SIG-M5 treated with dmso at 0.1 percent for 504 hours (cell line): ENCODE data around the gene NAALADL2.
"Not testable (repeated sequence)": the region's sequence is repeated elsewhere in the genome, so short reads cannot be mapped to it uniquely, and the experiment has no call there.

Experiments used
- DNase-seq: peaks from one replicate; lab custom pipeline; 2025; ENCODE audit not compliant: unreplicated experiment; lab: John Stamatoyannopoulos, UW

NAALADL2 gene

DNA sequence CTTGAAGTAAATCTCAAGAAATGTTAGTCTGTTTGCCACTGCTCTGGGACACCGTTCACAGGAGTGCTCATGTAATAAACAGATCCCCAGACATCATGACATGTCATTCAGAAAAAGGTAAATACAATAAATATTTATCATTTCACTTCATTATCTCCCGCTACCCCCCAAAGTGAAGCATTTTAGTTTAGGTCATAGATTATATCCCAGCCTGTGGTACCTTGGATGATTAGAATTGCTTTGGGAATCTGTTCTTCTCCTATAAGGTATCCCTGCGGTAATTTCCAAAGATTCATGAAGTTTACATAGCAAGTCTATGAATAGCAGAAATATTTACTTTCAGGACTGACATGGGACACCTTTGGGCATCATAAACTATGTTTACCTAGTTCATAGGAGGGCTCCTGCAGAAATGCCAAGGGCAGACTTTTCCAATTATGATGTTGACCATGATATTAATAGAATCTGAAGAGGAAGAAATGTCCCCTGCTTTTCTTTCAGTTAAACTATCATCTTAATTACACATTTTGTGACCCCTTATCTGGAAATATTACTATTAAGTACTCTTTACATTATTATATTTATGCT lies 268.0 kb downstream of the NAALADL2 start:
- DNase-seq = no peak

DNA sequence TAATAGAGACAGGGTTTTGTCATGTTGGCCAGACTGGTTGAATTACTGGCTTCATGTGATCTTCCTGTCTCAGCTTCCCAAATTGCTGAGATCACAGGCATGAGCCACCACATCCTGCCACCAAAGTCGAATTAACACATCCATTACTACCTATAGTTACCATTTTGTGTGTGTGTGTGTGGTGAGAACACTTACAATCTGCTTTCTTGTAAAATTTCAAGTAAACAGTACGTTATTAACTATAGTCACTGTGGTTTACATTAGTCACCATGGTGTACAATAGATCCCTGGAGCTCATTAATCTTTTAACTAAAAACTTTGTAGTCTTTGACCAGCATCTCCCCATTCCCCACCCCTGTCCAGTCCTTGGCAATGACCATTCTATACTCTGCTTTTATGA lies 270.0 kb downstream of the NAALADL2 start:
- no peak for DNase-seq

DNA sequence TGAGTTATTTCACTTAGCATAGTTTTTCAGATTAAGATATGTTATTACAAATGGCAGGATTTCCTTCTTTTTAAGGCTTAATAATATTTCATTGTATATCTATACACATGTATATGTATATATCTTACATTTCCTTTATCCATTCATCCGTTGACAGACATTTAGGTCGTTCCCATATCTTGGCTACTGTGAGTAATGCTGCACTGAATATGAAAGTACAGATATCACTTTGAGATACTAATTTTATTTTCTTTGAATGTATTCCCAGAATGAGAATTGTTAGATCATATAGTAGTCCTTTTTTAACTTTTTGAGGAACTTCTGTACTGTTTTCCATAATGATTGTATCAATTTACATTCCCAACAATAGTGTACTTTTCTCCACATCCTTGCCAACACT lies 270.4 kb downstream of the NAALADL2 start:
- DNase-seq = no peak

DNA sequence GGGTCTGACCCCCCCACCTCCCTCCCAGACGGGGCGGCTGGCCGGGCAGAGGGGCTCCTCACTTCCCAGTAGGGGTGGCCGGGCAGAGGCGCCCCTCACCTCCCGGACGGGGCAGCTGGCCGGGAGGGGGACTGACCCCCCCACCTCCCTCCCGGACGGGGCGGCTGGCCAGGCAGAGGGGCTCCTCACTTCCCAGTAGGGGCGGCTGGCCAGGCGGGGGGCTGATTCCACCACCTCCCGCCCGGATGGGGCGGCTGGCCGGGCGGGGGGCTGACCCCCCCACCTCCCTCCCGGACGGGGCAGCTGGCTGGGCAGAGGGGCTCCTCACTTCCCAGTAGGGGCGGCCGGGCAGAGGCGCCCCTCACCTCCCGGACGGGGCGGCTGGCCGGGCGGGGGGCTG lies 272.7 kb downstream of the NAALADL2 start:
- not testable (repeated sequence) for DNase-seq

DNA sequence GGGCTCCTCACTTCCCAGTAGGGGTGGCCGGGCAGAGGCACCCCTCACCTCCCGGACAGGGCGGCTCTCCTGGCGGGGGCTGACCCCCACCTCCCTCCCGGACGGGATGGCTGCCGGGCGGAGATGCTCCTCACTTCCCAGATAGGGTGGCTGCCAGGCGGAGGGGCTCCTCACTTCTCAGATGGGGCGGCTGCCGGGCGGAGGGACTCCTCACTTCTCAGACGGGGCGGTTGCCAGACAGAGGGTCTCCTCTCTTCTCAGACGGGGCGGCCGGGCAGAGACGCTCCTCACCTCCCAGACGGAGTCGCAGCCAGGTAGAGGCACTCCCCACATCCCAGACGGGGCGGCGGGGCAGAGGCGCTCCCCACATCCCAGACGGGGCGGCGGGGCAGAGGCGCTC lies 273.6 kb downstream of the NAALADL2 start:
- not testable (repeated sequence) for DNase-seq

DNA sequence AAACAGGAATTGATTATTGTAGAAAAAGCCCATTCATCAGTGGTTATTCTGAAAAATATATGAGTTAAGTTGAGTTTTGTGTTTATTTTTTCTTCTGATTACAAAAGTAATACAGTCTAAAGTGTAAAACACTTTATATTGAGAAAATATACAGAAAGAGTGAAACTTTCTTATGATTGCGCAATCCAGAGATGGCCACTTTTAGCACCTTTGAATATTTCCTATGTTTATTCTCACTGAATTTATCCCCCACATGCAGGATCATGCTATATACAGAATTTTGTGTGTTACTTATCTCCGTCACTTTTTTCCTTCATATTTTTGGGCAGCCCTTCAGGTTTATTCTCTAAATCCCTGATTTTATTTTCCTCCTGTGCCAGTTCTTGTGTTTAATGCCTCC lies 285.2 kb downstream of the NAALADL2 start:
- no peak for DNase-seq

DNA sequence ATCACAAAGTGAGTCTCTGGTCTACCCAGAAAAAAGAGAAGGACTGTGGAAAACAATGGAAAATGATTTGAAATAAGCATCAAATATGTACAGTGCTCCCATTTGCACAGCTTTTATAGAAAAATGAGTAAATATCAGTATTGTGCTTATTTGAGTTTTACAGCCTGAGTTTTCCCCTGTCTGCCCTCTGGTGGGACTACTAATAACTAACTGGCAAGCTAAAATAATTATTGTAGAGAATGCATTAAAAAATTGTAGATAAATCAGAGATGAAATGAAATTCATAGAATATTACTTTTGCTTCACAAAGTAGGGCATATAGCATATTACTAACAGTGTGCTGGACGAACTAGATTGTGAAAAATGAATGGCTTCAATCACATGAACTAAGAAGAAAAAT lies 287.1 kb downstream of the NAALADL2 start:
- DNase-seq = no peak

DNA sequence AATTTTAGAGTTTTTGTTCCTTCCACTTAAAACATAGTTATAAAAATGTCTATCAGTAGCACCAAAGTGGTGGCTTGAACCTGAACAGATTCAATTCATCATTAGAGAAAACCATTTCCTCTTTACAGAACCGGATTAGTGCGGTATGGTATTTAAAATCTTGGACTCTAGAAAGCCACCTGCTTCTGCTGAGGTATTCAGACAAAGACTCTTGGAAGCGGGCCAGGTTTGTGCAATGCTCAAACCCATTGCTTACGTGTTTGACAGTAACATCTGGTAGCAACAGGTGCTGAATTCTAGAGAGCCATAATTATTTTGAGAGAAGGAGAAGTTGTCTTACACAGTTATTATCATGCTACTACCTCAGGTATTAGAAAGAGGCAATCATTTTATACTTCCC lies 290.5 kb downstream of the NAALADL2 start:
- DNase-seq = peak; percentile 11

DNA sequence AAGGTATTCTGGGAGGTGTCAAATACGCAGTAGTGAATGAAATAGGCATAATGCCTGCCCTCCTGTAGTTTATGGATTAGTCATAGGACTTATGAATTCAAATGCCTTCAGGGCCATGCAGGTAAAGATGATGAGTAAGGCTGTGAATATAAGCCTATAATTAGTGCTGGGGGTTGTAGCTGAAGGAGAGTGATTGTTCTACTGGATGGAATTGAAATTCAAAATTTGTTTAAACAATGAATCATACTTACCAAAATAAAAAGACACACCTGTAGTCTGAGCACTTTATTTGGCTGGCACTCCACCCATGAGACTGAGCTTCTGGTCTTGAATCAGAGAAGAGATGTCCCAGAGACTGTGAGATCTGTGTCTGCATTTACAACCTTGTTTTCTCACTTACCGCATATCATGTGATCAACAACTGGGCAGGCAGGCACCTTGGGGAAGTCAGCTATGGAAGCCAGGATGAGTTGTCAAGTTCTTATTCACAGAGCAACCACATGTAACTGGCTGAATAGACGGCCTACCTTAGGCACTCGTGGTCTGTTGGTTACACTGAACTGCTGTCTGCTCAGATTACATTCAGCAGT lies 291.8 kb downstream of the NAALADL2 start:
- DNase-seq = peak; percentile 61

DNA sequence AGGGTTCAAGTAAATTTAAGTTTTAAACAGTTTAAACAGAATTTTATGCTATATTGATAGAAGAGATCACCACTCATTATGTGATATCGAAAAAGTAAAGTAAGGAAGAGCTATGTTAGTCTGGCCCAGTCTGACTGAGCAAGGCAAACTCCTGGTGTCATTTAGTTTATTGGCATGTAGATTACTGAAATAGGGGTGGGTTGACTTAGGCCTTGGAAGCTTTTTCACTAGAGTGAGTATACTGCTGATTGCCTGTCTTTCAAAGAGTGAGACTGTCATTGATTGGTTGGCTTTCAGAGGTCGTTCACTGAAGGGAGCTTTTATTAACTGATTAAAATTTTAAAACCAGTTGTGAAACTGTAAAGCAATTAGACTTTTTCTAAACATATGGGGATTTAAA lies 294.5 kb downstream of the NAALADL2 start:
- no peak for DNase-seq

DNA sequence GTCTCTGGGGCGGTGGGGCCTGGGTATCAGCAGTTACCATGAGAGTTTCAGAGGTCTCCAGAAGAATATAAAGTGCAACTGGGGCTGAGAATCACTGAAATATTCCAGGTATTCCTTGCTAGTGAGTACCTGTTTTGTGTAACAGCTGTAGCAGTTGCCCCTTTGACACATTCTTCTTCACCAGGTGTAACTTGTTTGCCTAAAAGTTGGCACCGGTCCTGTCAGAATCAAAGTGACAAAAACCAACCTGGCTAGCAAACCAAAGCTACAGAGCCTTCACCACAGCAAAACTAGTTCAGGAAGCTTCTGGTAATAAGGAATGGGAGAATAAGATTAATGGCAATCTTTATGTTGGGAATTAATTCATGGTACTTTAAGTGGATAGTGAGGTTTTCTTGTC lies 296.0 kb downstream of the NAALADL2 start:
- DNase-seq = no peak

DNA sequence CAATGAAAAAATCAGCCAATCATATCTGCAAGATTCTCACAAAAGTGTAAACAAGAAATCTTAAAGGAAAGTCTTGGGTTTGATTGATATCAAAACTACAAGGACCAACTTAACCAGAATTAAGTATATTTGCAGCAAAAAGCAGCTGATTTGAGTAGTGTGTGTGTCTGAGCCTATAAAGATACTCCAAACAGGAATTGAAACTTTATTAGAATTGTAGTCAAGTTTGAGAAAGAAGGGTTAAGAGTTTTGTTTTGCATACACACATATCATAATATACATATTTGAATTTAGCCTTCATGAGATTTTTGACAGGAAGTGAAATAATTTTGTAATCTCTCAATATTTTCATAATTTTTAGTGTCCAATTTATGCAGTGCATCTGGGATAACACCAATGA lies 300.1 kb downstream of the NAALADL2 start:
- DNase-seq = no peak

DNA sequence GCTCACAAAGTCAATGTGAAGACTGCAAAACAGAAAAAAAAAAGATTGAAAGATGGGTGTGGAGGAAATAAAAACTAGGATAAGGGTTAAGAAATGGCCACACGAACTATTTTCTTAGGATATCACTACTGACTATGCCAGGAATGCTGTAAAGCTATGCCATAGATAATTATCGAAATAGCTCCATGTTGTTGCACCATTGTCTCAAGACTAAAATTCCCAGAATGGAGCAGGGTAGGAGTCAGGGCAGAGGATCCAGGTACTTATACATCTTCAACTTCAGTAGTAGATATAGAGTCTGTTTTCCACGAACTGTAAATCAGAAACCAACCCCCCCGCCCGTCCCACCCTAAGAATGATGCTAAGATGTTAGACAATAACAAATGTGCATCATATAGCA lies 302.2 kb downstream of the NAALADL2 start:
- no peak for DNase-seq

DNA sequence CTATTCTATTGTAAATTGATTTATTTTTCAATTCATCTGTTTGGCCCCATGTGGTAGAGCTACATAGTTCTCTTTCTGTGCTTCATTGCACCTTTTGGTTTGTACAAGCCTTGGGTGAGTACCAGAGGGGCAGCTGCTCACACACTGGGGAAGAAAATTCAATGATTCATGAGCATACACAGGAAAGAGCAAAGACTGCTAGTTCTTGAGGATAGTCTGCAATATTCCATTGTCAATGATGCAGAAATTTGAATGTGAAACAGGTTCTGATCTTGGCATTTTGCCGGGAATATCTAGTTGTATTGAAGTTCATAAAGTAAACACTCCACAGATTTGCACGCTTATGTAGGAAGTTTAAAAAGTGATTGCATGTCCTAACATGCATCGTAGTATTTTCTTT lies 304.6 kb downstream of the NAALADL2 start:
- no peak for DNase-seq

DNA sequence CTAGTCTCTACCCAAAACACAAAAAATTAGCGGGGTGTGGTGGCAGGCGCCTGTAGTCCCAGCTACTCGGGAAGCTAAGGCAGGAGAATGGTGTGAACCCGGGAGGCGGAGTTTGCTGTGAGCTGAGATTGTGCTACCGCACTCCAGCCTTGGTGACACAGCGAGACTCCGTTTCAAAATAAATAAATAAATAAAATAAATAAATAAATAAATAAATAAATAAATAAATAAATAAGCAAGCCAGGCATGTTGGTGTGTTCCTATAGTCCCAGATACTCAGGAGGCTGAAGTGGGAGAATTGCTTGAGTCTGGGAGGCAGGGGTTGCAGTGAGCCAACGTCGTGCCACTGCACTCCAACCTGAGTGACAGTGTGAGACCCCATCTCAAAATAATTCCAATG lies 314.0 kb downstream of the NAALADL2 start:
- not testable (repeated sequence) for DNase-seq

DNA sequence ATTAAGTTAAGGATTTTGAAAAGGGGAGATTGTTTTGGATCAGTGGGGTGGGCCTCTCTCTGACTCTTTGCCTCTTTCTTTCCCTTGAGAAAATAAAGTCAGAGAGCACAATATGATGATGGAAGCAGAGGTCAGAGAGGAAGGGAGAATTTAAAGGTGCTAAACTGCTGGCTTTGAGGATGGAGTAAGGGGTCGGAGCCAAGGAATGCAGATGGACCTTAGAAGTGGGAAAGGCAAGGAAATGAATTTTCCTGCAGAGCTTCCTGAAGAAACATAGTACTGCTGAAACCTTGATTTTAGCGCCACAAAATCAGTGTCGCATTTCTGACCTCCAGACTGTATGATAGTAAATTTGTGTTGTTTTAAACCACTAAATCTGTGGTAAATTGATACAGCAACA lies 317.4 kb downstream of the NAALADL2 start:
- no peak for DNase-seq

DNA sequence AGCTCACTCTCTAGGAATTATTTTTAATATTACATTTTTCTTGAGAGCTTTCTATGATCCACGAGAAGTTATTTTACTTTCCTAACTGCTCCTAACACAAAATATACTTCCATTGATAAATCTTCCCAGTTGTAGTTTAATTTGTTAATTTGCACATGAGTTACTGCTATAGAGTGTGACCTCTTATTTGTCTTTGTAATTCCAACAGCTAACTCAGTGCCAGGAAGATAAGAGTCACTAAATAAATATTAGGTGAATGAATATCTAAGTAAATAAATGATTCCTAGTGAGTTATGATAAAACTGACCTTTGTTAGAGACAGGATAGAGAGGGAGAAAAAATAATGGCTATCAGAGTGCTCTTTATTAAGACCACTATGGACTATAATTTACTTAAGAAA lies 319.9 kb downstream of the NAALADL2 start:
- DNase-seq = no peak

DNA sequence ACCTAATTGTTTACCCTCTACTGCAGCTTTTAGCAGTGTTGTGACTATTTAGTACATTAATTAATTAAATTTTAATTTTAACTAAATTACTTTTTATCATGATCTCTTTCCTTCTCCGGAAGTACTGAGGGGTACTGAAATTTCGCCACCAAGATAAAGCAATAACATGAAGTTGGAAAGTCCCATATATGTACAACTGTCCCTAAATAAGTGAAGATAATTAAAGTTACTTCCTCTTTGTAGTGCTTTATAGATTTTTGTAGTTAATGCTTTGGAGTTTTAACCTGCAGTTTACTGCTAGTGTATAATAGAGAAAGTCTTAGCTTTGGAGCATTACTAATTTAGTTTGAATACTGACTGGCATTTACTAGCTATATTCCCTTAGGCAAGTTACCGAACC lies 325.3 kb downstream of the NAALADL2 start:
- no peak for DNase-seq

DNA sequence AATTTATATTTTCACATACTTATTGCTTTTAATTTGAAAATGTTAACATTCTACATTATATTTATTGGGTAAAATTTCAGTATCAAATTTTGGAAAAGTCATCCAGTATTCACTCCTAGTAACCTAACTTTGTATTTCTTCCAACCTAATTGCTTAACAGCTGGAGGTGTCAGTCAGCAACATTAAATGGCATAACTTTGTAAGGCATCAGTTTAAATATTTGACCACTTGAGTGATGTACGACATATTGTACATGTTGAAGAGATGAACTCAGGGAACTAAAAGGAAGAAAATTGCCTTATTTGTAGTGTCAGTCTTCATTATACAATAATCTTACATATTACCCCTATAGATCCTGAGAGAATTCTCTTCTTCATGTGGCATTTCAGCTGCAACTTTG lies 326.8 kb downstream of the NAALADL2 start:
- DNase-seq = no peak

DNA sequence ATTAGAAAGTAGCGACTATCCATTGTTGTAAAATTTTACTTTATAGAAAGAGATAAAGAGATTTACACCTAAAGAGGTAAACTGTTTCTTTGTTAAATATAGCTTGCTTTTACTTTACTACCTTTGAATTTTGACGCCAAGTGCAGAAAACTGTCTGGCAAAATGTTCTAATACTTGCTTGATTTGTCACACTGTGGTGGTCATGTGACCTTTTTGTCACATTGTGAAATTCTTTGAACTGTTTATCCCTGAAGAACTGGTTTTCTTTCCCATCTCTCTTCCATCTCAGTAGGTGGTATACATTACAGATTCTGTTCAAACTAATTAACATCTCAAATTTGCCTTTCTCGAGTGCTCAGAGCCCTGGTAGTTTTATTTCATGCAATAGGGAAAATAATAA lies 327.4 kb downstream of the NAALADL2 start:
- no peak for DNase-seq

DNA sequence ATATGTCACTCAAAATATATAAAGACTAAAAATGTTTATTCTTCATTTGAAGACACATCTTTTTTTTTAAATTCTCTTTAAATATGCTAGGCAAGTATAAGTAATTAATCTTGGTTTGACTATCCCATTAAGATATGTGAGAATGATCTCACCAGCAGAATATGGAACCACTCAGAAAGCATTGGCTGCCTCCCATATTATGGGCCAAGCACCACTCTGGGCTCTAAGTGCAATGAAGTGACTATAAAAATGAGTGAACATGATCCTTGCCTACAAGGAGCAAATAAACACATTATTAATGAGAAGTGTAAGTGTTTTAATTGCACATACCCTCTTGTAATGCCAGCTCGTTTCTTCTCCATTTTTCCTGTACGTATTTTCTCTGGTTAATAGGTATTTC lies 328.5 kb downstream of the NAALADL2 start:
- DNase-seq = no peak

DNA sequence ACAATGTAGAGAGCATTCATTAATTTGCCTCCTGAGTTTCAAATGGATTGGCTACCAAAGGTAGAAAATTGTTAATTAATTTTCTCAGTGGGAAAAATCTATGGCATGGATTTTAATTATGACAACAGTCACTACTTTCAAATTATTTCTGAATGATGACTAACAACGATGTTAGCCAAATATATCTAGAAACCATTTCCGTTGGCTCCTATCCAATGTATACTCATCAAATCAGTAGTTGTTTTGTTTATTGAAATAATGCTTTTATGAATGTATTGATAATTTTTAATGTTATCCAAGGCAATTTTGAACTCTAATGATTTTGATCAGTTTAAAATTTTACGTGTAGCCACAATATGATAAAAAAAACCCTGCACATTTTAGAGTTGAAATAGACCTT lies 333.4 kb downstream of the NAALADL2 start:
- no peak for DNase-seq

DNA sequence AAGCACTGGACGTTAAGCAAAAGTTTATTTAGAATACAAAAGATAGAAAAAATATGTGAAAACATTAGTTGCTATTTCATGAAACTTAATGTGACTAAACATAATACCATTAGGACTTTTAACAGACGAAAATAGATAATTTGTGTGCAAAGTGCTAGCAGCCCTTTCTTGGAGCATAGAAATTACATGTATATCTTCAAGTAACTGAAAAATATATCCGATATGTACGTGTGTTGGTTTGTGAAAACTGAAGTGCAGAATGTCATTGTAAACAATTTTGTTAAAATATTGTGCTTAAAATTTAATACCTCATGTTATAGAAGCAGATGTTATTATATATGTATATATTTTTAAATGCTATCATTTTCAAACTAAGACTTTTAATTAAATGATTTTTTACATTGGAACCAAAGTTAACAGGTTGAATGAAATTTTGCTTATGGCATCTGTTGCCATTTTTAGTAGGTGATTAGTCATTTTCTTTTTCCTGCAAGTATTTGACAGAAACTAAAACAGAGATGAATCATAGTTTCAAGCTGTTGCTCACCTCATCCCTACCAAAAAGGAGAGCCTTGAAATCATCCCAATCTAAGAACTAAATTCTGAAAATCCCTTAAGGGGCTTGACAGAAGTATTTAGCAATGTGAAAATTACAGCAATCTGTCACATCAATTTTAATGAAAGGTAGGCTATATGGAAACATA lies 334.8 kb downstream of the NAALADL2 start:
- DNase-seq = no peak
